ENCODE measurements around the gene SEMA4G. TPM values are rescaled to one million over a fixed set of nuclear protein-coding genes. Genes with fewer than 3 reads are reported as not detected.

Gene SEMA4G
- total and polyA plus RNA-seq, 2 of the 13 experiments (the other 11 are each of a cell fraction or from before 2014, with no cell fraction given), result 46.2 to 207 TPM

DNA sequence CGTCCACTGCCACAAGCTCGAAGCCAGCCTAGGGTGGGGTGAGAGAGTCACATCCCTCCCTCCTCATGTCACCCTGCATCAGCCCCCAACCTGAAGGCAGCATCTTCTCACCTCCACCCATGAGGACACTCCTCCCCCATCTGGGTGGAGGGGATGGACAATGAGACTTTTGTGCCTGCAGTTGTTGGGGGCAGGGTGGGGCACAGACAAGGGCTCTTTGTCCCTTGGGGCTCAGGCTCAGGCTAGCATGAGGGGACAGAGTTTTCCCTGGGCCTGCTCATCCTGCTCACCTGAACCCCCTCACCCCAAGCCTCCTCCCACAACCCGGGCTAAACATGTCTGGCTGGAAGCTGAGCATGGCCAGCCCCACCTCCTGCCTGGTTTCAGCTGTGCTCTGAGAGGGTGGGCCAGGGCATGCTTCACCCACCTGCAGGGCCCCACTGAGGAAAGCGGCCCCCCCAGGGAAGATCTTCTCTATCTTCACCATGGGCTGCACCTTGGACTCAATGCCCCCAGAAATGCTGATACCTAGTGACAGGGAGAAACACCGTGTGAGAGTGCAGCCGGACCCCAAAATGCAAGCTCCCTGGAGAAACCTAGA lies 39.6 kb downstream of the SEMA4G start (continued):
- TF ChIP-seq, protein P1, sequence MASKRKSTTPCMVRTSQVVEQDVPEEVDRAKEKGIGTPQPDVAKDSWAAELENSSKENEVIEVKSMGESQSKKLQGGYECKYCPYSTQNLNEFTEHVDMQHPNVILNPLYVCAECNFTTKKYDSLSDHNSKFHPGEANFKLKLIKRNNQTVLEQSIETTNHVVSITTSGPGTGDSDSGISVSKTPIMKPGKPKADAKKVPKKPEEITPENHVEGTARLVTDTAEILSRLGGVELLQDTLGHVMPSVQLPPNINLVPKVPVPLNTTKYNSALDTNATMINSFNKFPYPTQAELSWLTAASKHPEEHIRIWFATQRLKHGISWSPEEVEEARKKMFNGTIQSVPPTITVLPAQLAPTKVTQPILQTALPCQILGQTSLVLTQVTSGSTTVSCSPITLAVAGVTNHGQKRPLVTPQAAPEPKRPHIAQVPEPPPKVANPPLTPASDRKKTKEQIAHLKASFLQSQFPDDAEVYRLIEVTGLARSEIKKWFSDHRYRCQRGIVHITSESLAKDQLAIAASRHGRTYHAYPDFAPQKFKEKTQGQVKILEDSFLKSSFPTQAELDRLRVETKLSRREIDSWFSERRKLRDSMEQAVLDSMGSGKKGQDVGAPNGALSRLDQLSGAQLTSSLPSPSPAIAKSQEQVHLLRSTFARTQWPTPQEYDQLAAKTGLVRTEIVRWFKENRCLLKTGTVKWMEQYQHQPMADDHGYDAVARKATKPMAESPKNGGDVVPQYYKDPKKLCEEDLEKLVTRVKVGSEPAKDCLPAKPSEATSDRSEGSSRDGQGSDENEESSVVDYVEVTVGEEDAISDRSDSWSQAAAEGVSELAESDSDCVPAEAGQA (IDR thresholded peaks at IDR 0.05; ENCODE audit: low read depth), result no peak
- TF ChIP-seq, protein P1 (CRISPR knock-in tag; IDR thresholded peaks at IDR 0.05; ENCODE audit: borderline replicate concordance), result no peak
- no peak for TF ChIP-seq ZNF816 (CRISPR knock-in tag; IDR thresholded peaks at IDR 0.05; ENCODE audit: borderline replicate concordance)
- TF ChIP-seq, protein P2, sequence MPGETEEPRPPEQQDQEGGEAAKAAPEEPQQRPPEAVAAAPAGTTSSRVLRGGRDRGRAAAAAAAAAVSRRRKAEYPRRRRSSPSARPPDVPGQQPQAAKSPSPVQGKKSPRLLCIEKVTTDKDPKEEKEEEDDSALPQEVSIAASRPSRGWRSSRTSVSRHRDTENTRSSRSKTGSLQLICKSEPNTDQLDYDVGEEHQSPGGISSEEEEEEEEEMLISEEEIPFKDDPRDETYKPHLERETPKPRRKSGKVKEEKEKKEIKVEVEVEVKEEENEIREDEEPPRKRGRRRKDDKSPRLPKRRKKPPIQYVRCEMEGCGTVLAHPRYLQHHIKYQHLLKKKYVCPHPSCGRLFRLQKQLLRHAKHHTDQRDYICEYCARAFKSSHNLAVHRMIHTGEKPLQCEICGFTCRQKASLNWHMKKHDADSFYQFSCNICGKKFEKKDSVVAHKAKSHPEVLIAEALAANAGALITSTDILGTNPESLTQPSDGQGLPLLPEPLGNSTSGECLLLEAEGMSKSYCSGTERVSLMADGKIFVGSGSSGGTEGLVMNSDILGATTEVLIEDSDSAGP (CRISPR knock-in tag; IDR thresholded peaks at IDR 0.05; ENCODE audit: borderline replicate concordance), result no peak
- TF ChIP-seq, protein P3, sequence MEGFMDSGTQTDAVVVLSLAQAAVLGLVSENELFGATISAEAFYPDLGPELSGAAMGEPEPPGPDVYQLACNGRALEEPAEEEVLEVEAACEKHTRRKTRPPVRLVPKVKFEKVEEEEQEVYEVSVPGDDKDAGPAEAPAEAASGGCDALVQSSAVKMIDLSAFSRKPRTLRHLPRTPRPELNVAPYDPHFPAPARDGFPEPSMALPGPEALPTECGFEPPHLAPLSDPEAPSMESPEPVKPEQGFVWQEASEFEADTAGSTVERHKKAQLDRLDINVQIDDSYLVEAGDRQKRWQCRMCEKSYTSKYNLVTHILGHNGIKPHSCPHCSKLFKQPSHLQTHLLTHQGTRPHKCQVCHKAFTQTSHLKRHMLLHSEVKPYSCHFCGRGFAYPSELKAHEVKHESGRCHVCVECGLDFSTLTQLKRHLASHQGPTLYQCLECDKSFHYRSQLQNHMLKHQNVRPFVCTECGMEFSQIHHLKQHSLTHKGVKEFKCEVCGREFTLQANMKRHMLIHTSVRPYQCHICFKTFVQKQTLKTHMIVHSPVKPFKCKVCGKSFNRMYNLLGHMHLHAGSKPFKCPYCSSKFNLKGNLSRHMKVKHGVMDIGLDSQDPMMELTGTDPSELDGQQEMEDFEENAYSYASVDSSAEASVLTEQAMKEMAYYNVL (CRISPR knock-in tag; IDR thresholded peaks at IDR 0.05; ENCODE audit: borderline replicate concordance), result peak; percentile 65; the same call in 1 of the 2 replicates
- no peak for TF ChIP-seq HES4 (CRISPR knock-in tag; IDR thresholded peaks at IDR 0.05; ENCODE audit: borderline replicate concordance)
- TF ChIP-seq, protein P4, sequence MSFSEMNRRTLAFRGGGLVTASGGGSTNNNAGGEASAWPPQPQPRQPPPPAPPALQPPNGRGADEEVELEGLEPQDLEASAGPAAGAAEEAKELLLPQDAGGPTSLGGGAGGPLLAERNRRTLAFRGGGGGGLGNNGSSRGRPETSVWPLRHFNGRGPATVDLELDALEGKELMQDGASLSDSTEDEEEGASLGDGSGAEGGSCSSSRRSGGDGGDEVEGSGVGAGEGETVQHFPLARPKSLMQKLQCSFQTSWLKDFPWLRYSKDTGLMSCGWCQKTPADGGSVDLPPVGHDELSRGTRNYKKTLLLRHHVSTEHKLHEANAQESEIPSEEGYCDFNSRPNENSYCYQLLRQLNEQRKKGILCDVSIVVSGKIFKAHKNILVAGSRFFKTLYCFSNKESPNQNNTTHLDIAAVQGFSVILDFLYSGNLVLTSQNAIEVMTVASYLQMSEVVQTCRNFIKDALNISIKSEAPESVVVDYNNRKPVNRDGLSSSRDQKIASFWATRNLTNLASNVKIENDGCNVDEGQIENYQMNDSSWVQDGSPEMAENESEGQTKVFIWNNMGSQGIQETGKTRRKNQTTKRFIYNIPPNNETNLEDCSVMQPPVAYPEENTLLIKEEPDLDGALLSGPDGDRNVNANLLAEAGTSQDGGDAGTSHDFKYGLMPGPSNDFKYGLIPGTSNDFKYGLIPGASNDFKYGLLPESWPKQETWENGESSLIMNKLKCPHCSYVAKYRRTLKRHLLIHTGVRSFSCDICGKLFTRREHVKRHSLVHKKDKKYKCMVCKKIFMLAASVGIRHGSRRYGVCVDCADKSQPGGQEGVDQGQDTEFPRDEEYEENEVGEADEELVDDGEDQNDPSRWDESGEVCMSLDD (CRISPR knock-in tag; IDR thresholded peaks at IDR 0.05; ENCODE audit: borderline replicate concordance), result peak; percentile 90; the same call in 1 of the 2 replicates
- TF ChIP-seq MLLT10 (CRISPR knock-in tag; IDR thresholded peaks at IDR 0.05), result no peak
- TF ChIP-seq DMAP1 (CRISPR knock-in tag; IDR thresholded peaks at IDR 0.05), result 0 out of 2 replicates have a peak, but pooled peaks have one; percentile 22
- TF ChIP-seq GATAD2A (CRISPR knock-in tag; IDR thresholded peaks at IDR 0.05), result peak; percentile 51
- TF ChIP-seq, protein P5, sequence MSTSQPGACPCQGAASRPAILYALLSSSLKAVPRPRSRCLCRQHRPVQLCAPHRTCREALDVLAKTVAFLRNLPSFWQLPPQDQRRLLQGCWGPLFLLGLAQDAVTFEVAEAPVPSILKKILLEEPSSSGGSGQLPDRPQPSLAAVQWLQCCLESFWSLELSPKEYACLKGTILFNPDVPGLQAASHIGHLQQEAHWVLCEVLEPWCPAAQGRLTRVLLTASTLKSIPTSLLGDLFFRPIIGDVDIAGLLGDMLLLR (CRISPR knock-in tag; IDR thresholded peaks at IDR 0.05), result 0 out of 2 replicates have a peak, but pooled peaks have one; percentile 30
- TF ChIP-seq, protein P6, sequence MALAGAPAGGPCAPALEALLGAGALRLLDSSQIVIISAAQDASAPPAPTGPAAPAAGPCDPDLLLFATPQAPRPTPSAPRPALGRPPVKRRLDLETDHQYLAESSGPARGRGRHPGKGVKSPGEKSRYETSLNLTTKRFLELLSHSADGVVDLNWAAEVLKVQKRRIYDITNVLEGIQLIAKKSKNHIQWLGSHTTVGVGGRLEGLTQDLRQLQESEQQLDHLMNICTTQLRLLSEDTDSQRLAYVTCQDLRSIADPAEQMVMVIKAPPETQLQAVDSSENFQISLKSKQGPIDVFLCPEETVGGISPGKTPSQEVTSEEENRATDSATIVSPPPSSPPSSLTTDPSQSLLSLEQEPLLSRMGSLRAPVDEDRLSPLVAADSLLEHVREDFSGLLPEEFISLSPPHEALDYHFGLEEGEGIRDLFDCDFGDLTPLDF (CRISPR knock-in tag; IDR thresholded peaks at IDR 0.05), result no peak
